Gastrocnemius medialis (tissue), 4 donors: ENCODE data around the gene UQCC2. TPM values are rescaled to one million over a fixed set of nuclear protein-coding genes. Genes with fewer than 3 reads are reported as not detected.

Source experiments
- ATAC-seq, 2 donors: fragments of 150-250 bp; one replicate each; pipeline ENCODE4 v1.9.1; 2016
- DNase-seq, 2 donors: peaks; one replicate each; pipeline ENCODE4 v3.0.0-alpha.2; 2019
- H3K27ac ChIP-seq, 4 donors: fragments of 200-600 bp; sonication (generic); 1 replicate in 1 of 4; 2 replicates in 3 of 4; pipeline ENCODE4 v1.5.1; 2016 to 2018; ENCODE audit warnings: mild to moderate bottlenecking in 2 of 4, moderate library complexity in 1 of 4
- H3K27me3 ChIP-seq, 3 donors: fragments of 200-600 bp; sonication (generic) in 2 of 3; 1 replicate in 1 of 3; 2 replicates in 2 of 3; pipeline versions ENCODE4 v1.5.1 to v1.6.0; 2016 to 2019; ENCODE audit warnings: mild to moderate bottlenecking in 1 of 3, moderate library complexity in 1 of 3
- H3K36me3 ChIP-seq, 2 donors: fragments of 200-600 bp; sonication (generic) in 1 of 2; one replicate each; pipeline ENCODE4 v1.5.1; 2017 to 2018
- H3K4me1 ChIP-seq, 2 donors: fragments of 200-600 bp; sonication (generic) in 1 of 2; one replicate each; pipeline ENCODE4 v1.5.1; 2016 to 2017; ENCODE audit warnings: mild to moderate bottlenecking in 2 of 2
- H3K4me3 ChIP-seq, 4 donors: fragments of 200-600 bp; sonication (generic) in 3 of 4; 1 replicate in 1 of 4; 2 replicates in 3 of 4; pipeline ENCODE4 v1.5.1; 2016 to 2019; ENCODE audit warnings: mild to moderate bottlenecking in 2 of 4
- H3K9me3 ChIP-seq, 3 donors: fragments of 200-600 bp; sonication (generic) in 2 of 3; 1 replicate in 1 of 3; 2 replicates in 2 of 3; pipeline ENCODE4 v1.5.1; 2016 to 2019
- CTCF ChIP-seq, 5 experiments: fragments of 450-650 bp in 3 of 5; fragments of 200-600 bp in 2 of 5; sonication (generic) in 2 of 5; IDR thresholded peaks in 4 of 5; conservative IDR thresholded peaks in 1 of 5; 1 replicate in 4 of 5; 2 replicates in 1 of 5; pipeline ENCODE4 v1.5.1; 2016 to 2019; ENCODE audit warnings: antibody characterized with exemption in 5 of 5, mild to moderate bottlenecking in 3 of 5, moderate library complexity in 3 of 5
- POLR2A ChIP-seq, 2 donors: fragments of 450-650 bp; IDR thresholded peaks; one replicate each; pipeline ENCODE4 v1.6.1; 2017; ENCODE audit warnings: antibody characterized with exemption in 2 of 2, mild to moderate bottlenecking in 2 of 2, moderate library complexity in 2 of 2
- in situ Hi-C, 4 donors: fragments of 200-750 bp; cut with MboI; loops; one replicate each; pipeline versions ENCODE4 v1.15.0 to v1.8.0; 2017; ENCODE audit warnings: low sequenced_read_pairs in 4 of 4
- intact Hi-C: fragments of 100-400 bp; cut with DNase I; formaldehyde crosslinking; loops from one replicate; pipeline ENCODE4 v1.15.1; 2023; ENCODE audit warnings: low total_unique reads
- total RNA-seq, 4 donors: library from RNA; depleted of rRNA; stranded (reverse); fragments of >200 nt; gene quantifications; one replicate each; pipeline versions ENCODE4 v1.1.0 to v1.2.3, GENCODE V29; 2016

The UQCC2 gene
- total RNA-seq, 4 donors from 2014 or later: 50.7 to 101 (median 63.5) TPM

GRCh38 chr6:33731035-33731434 lies 19.5 kb upstream of the UQCC2 start:
- ATAC-seq (no peak), DNase-seq (peak in 1 of 2 donors; percentile 65)
- intact Hi-C loops (no loop called here), in situ Hi-C loops (loop anchor here in 1 of 4 donors (25.0 kb wide), 1 partner anchor 556 kb away; no protein-coding TSS in a partner anchor)
- no peaks in the 10 kb centered on the region for H3K27me3 ChIP-seq
- H3K4me3 ChIP-seq: peak overlapping the region in 3 of 4 donors; percentile 14 to 41 (median 23)
- peak overlapping the region; percentile 98 to 100 (median 100) for H3K27ac ChIP-seq
- TF ChIP-seq POLR2A (IDR thresholded peaks at IDR 0.05) (no peak), CTCF (IDR thresholded peaks at IDR 0.05 in 4 of 5, conservative IDR thresholded peaks at IDR 0.05 in 1 of 5) (no peak)
- no peaks in the 10 kb centered on the region for H3K9me3 ChIP-seq
- peaks cover 10 to 43% of the 10 kb centered on the region in 2 donors for H3K36me3 ChIP-seq
- peaks cover 80 to 86% of the 10 kb centered on the region in 2 donors for H3K4me1 ChIP-seq

DNA sequence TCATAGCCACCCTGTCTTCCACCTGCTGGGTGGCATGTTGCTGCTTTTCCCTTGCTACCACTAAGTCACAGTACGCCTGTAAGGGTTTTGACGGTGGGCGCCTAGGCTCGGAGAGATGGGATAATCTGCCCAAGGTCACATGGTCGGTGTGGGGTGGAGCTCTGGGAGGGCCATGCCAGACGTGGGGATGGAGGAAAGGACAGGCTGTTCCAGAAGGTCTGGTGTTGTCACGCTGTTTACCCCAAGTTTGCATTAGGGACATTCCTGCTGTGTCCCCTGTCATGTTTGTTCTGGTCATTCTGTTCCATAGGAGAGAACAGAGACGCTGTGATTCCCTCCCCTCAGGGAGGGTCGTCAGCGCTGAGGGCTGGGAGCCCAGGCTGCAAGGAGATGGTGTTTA lies 19.1 kb upstream of the UQCC2 start:
- no peaks in the 10 kb centered on the region for H3K27me3 ChIP-seq
- no peaks in the 10 kb centered on the region for H3K9me3 ChIP-seq
- intact Hi-C loops: loop anchor here (1.0 kb wide), 1 partner anchor 20 kb away; no protein-coding TSS in a partner anchor
- peak overlapping the region; percentile 98 to 100 (median 100) for H3K27ac ChIP-seq
- H3K4me3 ChIP-seq: peak overlapping the region in 2 of 4 donors; percentile 14 to 23
- ATAC-seq (peak; percentile 28 to 45), DNase-seq (peak; percentile 88 to 90)
- H3K36me3 ChIP-seq: peaks cover 10 to 43% of the 10 kb centered on the region in 2 donors
- H3K4me1 ChIP-seq: peaks cover 76 to 84% of the 10 kb centered on the region in 2 donors
- in situ Hi-C loops: loop anchor here in 1 of 4 donors (25.0 kb wide), 1 partner anchor 557 kb away; no protein-coding TSS in a partner anchor
- TF ChIP-seq CTCF (IDR thresholded peaks at IDR 0.05 in 4 of 5, conservative IDR thresholded peaks at IDR 0.05 in 1 of 5): no peak
- TF ChIP-seq POLR2A (IDR thresholded peaks at IDR 0.05): peak; percentile 8 to 47

GRCh38 chr6:33729059-33729458 lies 17.6 kb upstream of the UQCC2 start:
- ATAC-seq: no peak
- peaks cover 61 to 75% of the 10 kb centered on the region in 2 donors for H3K4me1 ChIP-seq
- in situ Hi-C loops: loop anchor here in 1 of 4 donors (25.0 kb wide), 1 partner anchor 558 kb away; no protein-coding TSS in a partner anchor

GRCh38 chr6:33728438-33728837 lies 16.9 kb upstream of the UQCC2 start:
- Histone ChIP-seq H3K27ac (peak overlapping the region; percentile 98 to 100 (median 100)), H3K36me3 (peaks cover 6 to 35% of the 10 kb centered on the region in 2 donors), H3K4me1 (peaks cover 55 to 70% of the 10 kb centered on the region in 2 donors), H3K4me3 (peak overlapping the region in 1 of 4 donors; percentile 6), H3K9me3 (no peaks in the 10 kb centered on the region), H3K27me3 (no peaks in the 10 kb centered on the region)
- ATAC-seq: peak in 1 of 2 donors; percentile 3
- DNase-seq: no peak
- intact Hi-C loops: loop anchor here (10.0 kb wide), 1 partner anchor 414 kb away; the partner anchor contains the start of genes TAPBP and ZBTB22
- in situ Hi-C loops: loop anchor here in 1 of 4 donors (25.0 kb wide), 1 partner anchor 559 kb away; no protein-coding TSS in a partner anchor
- TF ChIP-seq POLR2A (IDR thresholded peaks at IDR 0.05) (peak; percentile 10 to 42), CTCF (IDR thresholded peaks at IDR 0.05 in 4 of 5, conservative IDR thresholded peaks at IDR 0.05 in 1 of 5) (no peak)

More at GRCh38 chr6:33729059-33729458, 17.6 kb upstream of the UQCC2 start:
- TF ChIP-seq CTCF (IDR thresholded peaks at IDR 0.05 in 4 of 5, conservative IDR thresholded peaks at IDR 0.05 in 1 of 5): no peak
- TF ChIP-seq POLR2A (IDR thresholded peaks at IDR 0.05): no peak
- Histone ChIP-seq H3K9me3 (no peaks in the 10 kb centered on the region), H3K27ac (peak overlapping the region; percentile 98 to 100 (median 100)), H3K4me3 (no peak overlapping the region), H3K27me3 (no peaks in the 10 kb centered on the region), H3K36me3 (peaks cover 6 to 34% of the 10 kb centered on the region in 2 donors)
- peak in 1 of 2 donors; percentile 47 for DNase-seq
- intact Hi-C loops: loop anchor here (10.0 kb wide), 1 partner anchor 414 kb away; the partner anchor contains the start of genes TAPBP and ZBTB22
